GM12874 (cell line): Measurements from ENCODE around the gene KDELR1.
A peak's percentile ranks its signal among the peaks of the same experiment; 100 is the strongest.

ENCODE experiments used
- TF ChIP-seq, protein P1 (sequence below): IDR thresholded peaks from 2 replicates; pipeline ENCODE4 v1.5.1; 2011; ENCODE audit warnings: low read depth, mild to moderate bottlenecking, control low read depth, low read length, moderate library complexity; ENCODE audit not compliant: insufficient read depth

KDELR1 gene

DNA sequence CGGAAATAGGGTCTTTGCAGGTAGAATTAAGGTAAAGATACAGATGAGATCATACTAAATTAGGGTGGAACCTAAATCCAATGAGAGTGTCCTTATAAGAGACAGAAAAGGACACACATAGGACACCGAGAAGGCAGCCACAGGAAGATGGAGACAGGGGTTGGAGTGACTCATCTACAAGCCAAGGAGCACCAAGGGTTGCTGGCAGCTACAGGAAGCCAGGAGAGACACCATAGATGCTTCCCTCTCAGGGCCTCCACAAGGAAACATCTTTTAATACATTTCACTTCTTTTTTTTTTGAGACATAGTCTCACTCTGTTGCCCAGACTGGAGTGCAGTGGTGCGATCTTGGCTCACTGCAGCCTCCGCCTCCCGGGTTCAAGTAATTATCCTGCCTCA, 37.7 kb downstream of the KDELR1 start:
- TF ChIP-seq, protein P1, sequence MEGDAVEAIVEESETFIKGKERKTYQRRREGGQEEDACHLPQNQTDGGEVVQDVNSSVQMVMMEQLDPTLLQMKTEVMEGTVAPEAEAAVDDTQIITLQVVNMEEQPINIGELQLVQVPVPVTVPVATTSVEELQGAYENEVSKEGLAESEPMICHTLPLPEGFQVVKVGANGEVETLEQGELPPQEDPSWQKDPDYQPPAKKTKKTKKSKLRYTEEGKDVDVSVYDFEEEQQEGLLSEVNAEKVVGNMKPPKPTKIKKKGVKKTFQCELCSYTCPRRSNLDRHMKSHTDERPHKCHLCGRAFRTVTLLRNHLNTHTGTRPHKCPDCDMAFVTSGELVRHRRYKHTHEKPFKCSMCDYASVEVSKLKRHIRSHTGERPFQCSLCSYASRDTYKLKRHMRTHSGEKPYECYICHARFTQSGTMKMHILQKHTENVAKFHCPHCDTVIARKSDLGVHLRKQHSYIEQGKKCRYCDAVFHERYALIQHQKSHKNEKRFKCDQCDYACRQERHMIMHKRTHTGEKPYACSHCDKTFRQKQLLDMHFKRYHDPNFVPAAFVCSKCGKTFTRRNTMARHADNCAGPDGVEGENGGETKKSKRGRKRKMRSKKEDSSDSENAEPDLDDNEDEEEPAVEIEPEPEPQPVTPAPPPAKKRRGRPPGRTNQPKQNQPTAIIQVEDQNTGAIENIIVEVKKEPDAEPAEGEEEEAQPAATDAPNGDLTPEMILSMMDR = no peak

DNA sequence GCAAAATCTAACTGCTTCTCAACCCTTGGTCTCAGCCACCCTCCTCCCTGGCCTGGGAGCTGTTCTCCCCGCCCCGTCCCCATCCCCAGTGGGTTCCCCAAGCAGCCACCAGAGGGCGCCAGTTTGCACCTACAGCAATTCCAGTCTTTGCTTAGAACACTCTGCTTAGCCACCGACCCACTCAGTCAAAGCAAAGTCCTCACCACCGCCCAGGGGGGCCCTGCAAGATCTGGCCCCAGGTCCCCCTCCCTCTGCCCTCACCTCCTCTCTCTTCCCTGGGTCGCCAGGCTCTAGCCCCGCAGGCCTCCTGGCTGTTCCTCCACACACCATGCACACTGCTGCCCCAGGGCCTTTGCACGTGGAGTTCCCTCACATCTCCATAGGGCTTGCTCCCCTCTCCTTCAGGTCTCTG, 40.0 kb downstream of the KDELR1 start:
- TF ChIP-seq, protein P1 = peak; percentile 93

DNA sequence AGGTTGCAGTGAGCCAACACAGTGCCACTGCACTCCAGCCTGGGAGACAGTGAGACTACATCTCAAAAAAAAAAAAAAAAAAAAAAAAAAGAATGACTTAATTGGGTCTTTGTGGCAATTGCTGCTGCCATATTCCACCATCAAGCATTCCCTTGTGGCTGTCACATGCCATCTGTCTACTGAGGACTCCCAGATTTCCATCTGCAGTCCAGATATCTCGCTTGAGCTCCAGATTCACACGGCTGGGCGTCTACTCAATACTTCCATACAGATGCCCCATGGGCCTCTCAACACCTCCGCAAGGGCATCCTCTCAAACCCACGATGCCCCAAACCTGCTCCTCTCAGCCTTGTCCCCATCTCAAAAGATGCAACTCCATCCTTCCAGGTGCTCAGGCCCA, 40.5 kb downstream of the KDELR1 start:
- TF ChIP-seq, protein P1 = no peak

DNA sequence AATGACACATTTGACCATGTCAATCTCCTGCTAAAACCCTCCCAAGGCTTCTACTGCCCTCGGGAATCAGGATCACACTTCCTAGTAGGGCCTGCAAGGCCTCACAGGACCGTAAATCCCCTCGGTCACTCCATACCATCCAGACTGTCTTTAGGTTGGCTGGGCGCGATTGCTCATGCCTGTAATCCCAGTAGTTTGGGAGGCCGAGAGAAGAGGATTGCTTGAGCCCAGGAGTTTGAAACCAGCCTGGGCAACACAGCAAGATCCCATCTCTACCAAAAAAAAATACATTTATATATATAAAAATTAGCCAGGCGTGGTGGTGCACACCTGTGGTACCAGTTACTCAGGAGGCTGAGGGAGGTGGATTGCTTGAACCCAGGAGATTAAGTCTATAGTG, 42.6 kb downstream of the KDELR1 start:
- TF ChIP-seq, protein P1 = no peak

DNA sequence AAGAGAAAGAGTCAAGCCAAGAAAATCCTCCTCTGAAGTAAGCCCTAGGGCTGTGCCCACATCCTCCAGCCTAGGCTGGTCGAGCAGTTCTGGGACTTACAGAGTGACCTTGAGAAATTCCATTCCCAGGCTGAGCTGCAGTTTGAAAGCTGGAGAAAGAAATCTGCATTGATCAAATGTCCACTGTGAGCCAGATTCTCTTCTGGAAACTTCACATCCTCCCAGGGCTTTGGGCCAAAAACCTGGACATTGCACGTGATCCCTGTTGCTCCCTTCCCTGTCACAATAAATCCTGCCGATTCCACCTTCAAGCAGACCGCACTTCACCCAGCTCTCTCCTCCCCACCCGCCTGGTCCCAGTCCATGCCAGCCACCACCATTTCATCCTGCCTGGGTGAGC, 43.3 kb downstream of the KDELR1 start:
- TF ChIP-seq, protein P1 = no peak

DNA sequence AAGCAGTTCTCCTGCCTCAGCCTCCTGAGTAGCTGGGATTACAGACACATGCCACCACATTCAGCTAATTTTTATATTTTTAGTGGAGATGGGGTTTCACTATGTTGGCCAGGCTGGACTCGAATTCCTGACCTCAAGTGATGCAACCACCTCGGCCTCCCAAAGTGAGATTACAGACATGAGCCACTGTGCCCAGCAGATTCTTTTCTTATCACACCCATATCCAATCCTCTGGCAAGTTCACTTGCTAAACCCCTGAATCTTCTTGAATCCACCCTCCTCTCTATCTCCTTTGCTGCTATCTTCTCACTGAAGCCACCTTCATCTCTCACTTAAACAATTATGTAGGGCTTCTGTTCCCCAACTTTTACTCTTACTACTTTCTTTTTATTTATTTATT, 45.2 kb downstream of the KDELR1 start:
- TF ChIP-seq, protein P1 = no peak

DNA sequence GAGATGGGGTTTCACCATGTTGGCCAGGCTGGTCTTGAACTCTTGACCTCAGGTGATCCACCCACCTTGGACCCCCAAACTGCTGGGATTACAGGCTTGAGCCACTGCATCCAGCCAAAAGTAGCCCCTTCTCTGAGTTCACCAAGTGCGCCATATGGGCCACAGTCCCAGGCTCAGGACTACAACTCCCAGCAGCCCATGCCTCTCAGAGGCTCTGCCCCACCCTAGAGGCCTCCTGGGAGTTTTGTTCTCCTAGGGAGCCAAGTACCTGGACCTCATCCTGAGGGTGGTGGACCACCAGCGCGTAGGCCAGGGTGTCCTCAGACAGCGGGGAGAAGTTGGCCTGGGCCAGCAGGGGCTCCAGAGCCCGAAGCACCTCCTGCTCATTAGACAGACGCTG, 46.5 kb downstream of the KDELR1 start:
- TF ChIP-seq, protein P1 = no peak
